SK-N-SH (cell line): ENCODE measurements around the gene ZNF622. TPM values are rescaled to one million over a fixed set of nuclear protein-coding genes. Genes with fewer than 3 reads are reported as not detected.

Experiments
- CTCF ChIA-PET: fragments of 300-600, 350-600 bp; formaldehyde crosslinking; extraction: SDS; loops from one replicate; lab custom pipeline; 2021; lab: Yijun Ruan, JAX
- POLR2A ChIA-PET: fragments of 350-600 bp; sonication (Branson Sonifier 250); formaldehyde crosslinking; extraction: SDS; loops from one replicate; lab custom pipeline; 2020; ENCODE audit warnings: antibody characterized with exemption, inconsistent platforms; lab: Yijun Ruan, JAX
- DNase-seq: peaks from one replicate; pipeline ENCODE4 v3.0.0; 2012
- H2AFZ ChIP-seq: fragments of 200-600 bp; sonication (generic); 2 replicates; pipeline ENCODE4 v1.8.1; 2016; ENCODE audit warnings: antibody characterized with exemption, mild to moderate bottlenecking, low read depth
- H3F3A ChIP-seq: fragments of 200-600 bp; sonication (generic); replicated peaks from 2 replicates; pipeline ENCODE3; 2016; ENCODE audit warnings: antibody characterized with exemption, mild to moderate bottlenecking; ENCODE audit not compliant: insufficient read depth
- H3K27ac ChIP-seq, 2 experiments: fragments of 200-500 bp in 1 of 2; fragments of 200-600 bp in 1 of 2; sonication (Bioruptor generic) in 1 of 2; sonication (generic), shearing (Covaris generic) in 1 of 2; 2 replicates each; pipeline versions ENCODE4 v1.5.1 to v1.6.1; 2014 to 2016; ENCODE audit warnings: low read depth in 2 of 2, inconsistent platforms in 1 of 2, low read length in 1 of 2, mild to moderate bottlenecking in 1 of 2, mixed read lengths in 1 of 2
- H3K27me3 ChIP-seq: fragments of 200-600 bp; sonication (generic), shearing (Covaris generic); 2 replicates; pipeline ENCODE4 v1.6.1; 2016; ENCODE audit warnings: mixed run types; ENCODE audit not compliant: insufficient read depth
- H3K36me3 ChIP-seq, 2 experiments: fragments of 200-500 bp in 1 of 2; fragments of 200-600 bp in 1 of 2; sonication (Bioruptor generic) in 1 of 2; sonication (generic) in 1 of 2; replicated peaks in 1 of 2; 2 replicates each; pipeline versions ENCODE3 to v1.5.1; 2014 to 2016; ENCODE audit warnings: low read length in 1 of 2, mild to moderate bottlenecking in 1 of 2; ENCODE audit not compliant: insufficient read depth in 2 of 2, control insufficient read depth in 1 of 2
- H3K4me1 ChIP-seq, 2 experiments: fragments of 200-500 bp in 1 of 2; fragments of 200-600 bp in 1 of 2; sonication (Bioruptor generic) in 1 of 2; sonication (generic), shearing (Covaris generic) in 1 of 2; 2 replicates each; pipeline versions ENCODE4 v1.5.1 to v1.6.1; 2014 to 2016; ENCODE audit warnings: low read depth in 1 of 2, low read length in 1 of 2, mixed run types in 1 of 2; ENCODE audit not compliant: insufficient read depth in 2 of 2, control insufficient read depth in 1 of 2
- H3K4me2 ChIP-seq: fragments of 200-600 bp; sonication (generic), shearing (Covaris generic); 2 replicates; pipeline ENCODE4 v1.6.1; 2017; ENCODE audit warnings: mixed run types
- H3K4me3 ChIP-seq, 2 experiments: fragments of 200-500 bp in 1 of 2; fragments of 200-600 bp in 1 of 2; sonication (Bioruptor generic) in 1 of 2; sonication (generic), shearing (Covaris generic) in 1 of 2; 2 replicates each; pipeline versions ENCODE4 v1.5.1 to v1.8.1; 2014 to 2016; ENCODE audit warnings: low read depth in 2 of 2, inconsistent platforms in 1 of 2, low read length in 1 of 2, mild to moderate bottlenecking in 1 of 2, mixed read lengths in 1 of 2, moderate library complexity in 1 of 2
- H3K79me2 ChIP-seq: fragments of 200-600 bp; sonication (generic); 2 replicates; pipeline ENCODE4 v1.8.1; 2017; ENCODE audit warnings: mild to moderate bottlenecking; ENCODE audit not compliant: insufficient read depth
- H3K9ac ChIP-seq: fragments of 200-600 bp; sonication (generic); 2 replicates; pipeline ENCODE4 v1.6.1; 2017; ENCODE audit warnings: mixed run types
- H3K9me2 ChIP-seq: fragments of 200-600 bp; sonication (generic); 2 replicates; pipeline ENCODE4 v1.6.1; 2017; ENCODE audit warnings: mixed run types
- H3K9me3 ChIP-seq: fragments of 200-600 bp; sonication (generic); 2 replicates; pipeline ENCODE4 v1.6.1; 2017; ENCODE audit warnings: mixed run types, mild to moderate bottlenecking, moderate library complexity
- H4K20me1 ChIP-seq: fragments of 200-600 bp; sonication (generic); 2 replicates; pipeline ENCODE4 v1.6.1; 2017; ENCODE audit warnings: mild to moderate bottlenecking, mixed run types; ENCODE audit not compliant: insufficient read depth
- CHD2 ChIP-seq: fragments of 150-350 bp; IDR thresholded peaks from 2 replicates; pipeline ENCODE4 v1.6.1; 2018; ENCODE audit warnings: low read length; ENCODE audit not compliant: partially characterized antibody
- ELF1 ChIP-seq: IDR thresholded peaks from 2 replicates; pipeline ENCODE4 v1.4.0; 2012
- EZH2phosphoT487 ChIP-seq: fragments of 200-600 bp; sonication (generic); IDR thresholded peaks from 2 replicates; pipeline ENCODE4 v1.6.1; 2017; ENCODE audit warnings: low read depth, mixed run types, mild to moderate bottlenecking, antibody characterized with exemption, moderate library complexity, borderline replicate concordance
- FOXJ3 ChIP-seq: sonication (generic); formaldehyde crosslinking; IDR thresholded peaks from 2 replicates; pipeline ENCODE4 v1.5.1; 2020; ENCODE audit warnings: mild to moderate bottlenecking, missing genetic modification reagents
- GABPA ChIP-seq: IDR thresholded peaks from 2 replicates; pipeline ENCODE4 v1.4.0; 2012; ENCODE audit warnings: low read depth, mild to moderate bottlenecking
- GATA2 ChIP-seq: sonication (generic); formaldehyde crosslinking; IDR thresholded peaks from 2 replicates; pipeline ENCODE4 v1.5.0; 2020; ENCODE audit warnings: mild to moderate bottlenecking, missing genetic modification reagents
- IRF3 ChIP-seq: fragments of 150-350 bp; IDR thresholded peaks from 2 replicates; pipeline ENCODE4 v1.6.1; 2016; ENCODE audit warnings: mild to moderate bottlenecking, low read depth, low read length
- JUND ChIP-seq: IDR thresholded peaks from 2 replicates; pipeline ENCODE4 v1.4.0; 2012
- MEF2A ChIP-seq: IDR thresholded peaks from 2 replicates; pipeline ENCODE4 v1.4.0; 2012; ENCODE audit warnings: low read depth, borderline replicate concordance
- NFIC ChIP-seq: IDR thresholded peaks from 2 replicates; pipeline ENCODE4 v1.4.0; 2012; ENCODE audit warnings: borderline replicate concordance
- NRF1 ChIP-seq: IDR thresholded peaks from 2 replicates; pipeline ENCODE4 v1.6.1; 2012; ENCODE audit warnings: low read depth, mild to moderate bottlenecking, low read length
- PBX3 ChIP-seq: IDR thresholded peaks from 2 replicates; pipeline ENCODE4; 2012
- POLR2AphosphoS5 ChIP-seq: IDR thresholded peaks from 2 replicates; pipeline ENCODE4 v1.6.1; 2012; ENCODE audit warnings: low read depth, low read length
- RCOR1 ChIP-seq: fragments of 150-350 bp; IDR thresholded peaks from 2 replicates; pipeline ENCODE4 v1.6.1; 2017; ENCODE audit warnings: antibody characterized with exemption, low read length
- REST ChIP-seq: IDR thresholded peaks from 2 replicates; pipeline ENCODE4 v1.6.1; 2012; ENCODE audit warnings: mild to moderate bottlenecking, low read depth, low read length, moderate library complexity
- RFX5 ChIP-seq: IDR thresholded peaks from 2 replicates; pipeline ENCODE4 v1.6.1; 2012; ENCODE audit warnings: mild to moderate bottlenecking, improper control_type of control experiment, low read length
- RXRA ChIP-seq: IDR thresholded peaks from 2 replicates; pipeline ENCODE4 v1.4.0; 2012; ENCODE audit warnings: low read depth, mild to moderate bottlenecking, borderline replicate concordance
- SIN3A ChIP-seq: IDR thresholded peaks from 2 replicates; pipeline ENCODE4 v1.6.1; 2012; ENCODE audit warnings: low read depth, mild to moderate bottlenecking, low read length, moderate library complexity, borderline replicate concordance
- SMC3 ChIP-seq: IDR thresholded peaks from 2 replicates; pipeline ENCODE4 v1.6.1; 2012; ENCODE audit warnings: low read depth, low read length, improper control_type of control experiment
- TCF12 ChIP-seq: IDR thresholded peaks from 2 replicates; pipeline ENCODE4 v1.4.0; 2012
- TEAD4 ChIP-seq: IDR thresholded peaks from 2 replicates; pipeline ENCODE4 v1.4.0; 2012; ENCODE audit warnings: mild to moderate bottlenecking, borderline replicate concordance; ENCODE audit not compliant: insufficient read depth
- USF1 ChIP-seq: IDR thresholded peaks from 2 replicates; pipeline ENCODE4 v1.4.0; 2012; ENCODE audit warnings: low read depth, borderline replicate concordance
- USF2 ChIP-seq: fragments of 150-350 bp; IDR thresholded peaks from 2 replicates; pipeline ENCODE4 v1.6.1; 2017; ENCODE audit warnings: antibody characterized with exemption, low read length, low read depth, borderline replicate concordance
- YY1 ChIP-seq: IDR thresholded peaks from 2 replicates; pipeline ENCODE4 v1.4.0; 2012; ENCODE audit warnings: low read depth, mild to moderate bottlenecking
- ZBTB33 ChIP-seq: IDR thresholded peaks from 2 replicates; pipeline ENCODE4 v1.4.0; 2012; ENCODE audit warnings: low read depth, borderline replicate concordance
- WGBS: methylation state at CpG from one replicate; pipeline ENCODE4 v1.1.6; 2017; ENCODE audit warnings: low lambda C conversion rate; 5-methylcytosine and 5-hydroxymethylcytosine counted together
- polyA plus RNA-seq, 3 experiments: library from polyadenylated mRNA; depleted of rRNA; stranded (reverse); fragments of >200 nt; gene quantifications; 2 replicates each; pipeline ENCODE4 v1.2.3, GENCODE V29; 2012

The ZNF622 gene
- polyA plus RNA-seq, 1 of the 3 experiments (the other 2 are of a cell fraction) = 20.0 TPM

- H3K4me2 ChIP-seq = no peak overlapping the region
- H3K4me1 ChIP-seq = peaks cover 0 to 14% of the 10 kb centered on the region in 2 experiments; a peak in 2 of 4 replicates
- peak; percentile 77 for DNase-seq
- CTCF ChIA-PET = interaction anchor here (0.6 to 2.4 kb wide), 8 partner anchors 9 to 258 kb away, joined by 3 to 14 read pairs (median 4); no protein-coding TSS in a partner anchor
- H3K79me2 ChIP-seq = no peaks in the 10 kb centered on the region
- H4K20me1 ChIP-seq = no peaks in the 10 kb centered on the region
- no peak overlapping the region for H3K9ac ChIP-seq
- no peaks in the 10 kb centered on the region for H3F3A ChIP-seq
- no peaks in the 10 kb centered on the region for H3K36me3 ChIP-seq
- H3K27ac ChIP-seq = peak overlapping the region in 1 of 2 experiments; percentile 99; a peak in 2 of 4 replicates
- H3K4me3 ChIP-seq = no peak overlapping the region
- H3K27me3 ChIP-seq = no peaks in the 10 kb centered on the region; the same call in 1 of the 2 replicates
- no peaks in the 10 kb centered on the region for H3K9me3 ChIP-seq
- H3K9me2 ChIP-seq = no peaks in the 10 kb centered on the region
- POLR2A ChIA-PET = interaction anchor here (1.0 to 1.3 kb wide), 4 partner anchors 26 to 393 kb away, joined by 3 to 9 read pairs (median 3); partner anchors contain the start of gene MARCHF11
- no peak overlapping the region for H2AFZ ChIP-seq
- WGBS = 13% methylated on average over 4 of the region's 4 CpGs
- no peak for TF ChIP-seq YY1
- TF ChIP-seq CHD2 = peak; percentile 94
- TF ChIP-seq GATA2 (CRISPR knock-in tag) = peak; percentile 99
- TF ChIP-seq RFX5 = no peak
- TF ChIP-seq ELF1 = no peak
- peak; percentile 72 for TF ChIP-seq TCF12
- no peak for TF ChIP-seq GABPA
- no peak for TF ChIP-seq USF2
- TF ChIP-seq RXRA = no peak
- 0 out of 2 replicates have a peak, but pooled peaks have one; percentile 12 for TF ChIP-seq PBX3
- no peak for TF ChIP-seq ZBTB33
- no peak for TF ChIP-seq JUND
- TF ChIP-seq NFIC = no peak
- TF ChIP-seq REST = no peak
- TF ChIP-seq POLR2AphosphoS5 = peak; percentile 73
- TF ChIP-seq NRF1 = no peak
- TF ChIP-seq TEAD4 = peak; percentile 78
- peak; percentile 97 for TF ChIP-seq FOXJ3 (CRISPR knock-in tag)
- TF ChIP-seq IRF3 = no peak
- no peak for TF ChIP-seq SIN3A
- no peak for TF ChIP-seq MEF2A
- no peak for TF ChIP-seq EZH2phosphoT487
- no peak for TF ChIP-seq SMC3
- TF ChIP-seq USF1 = no peak
- peak; percentile 100 for TF ChIP-seq RCOR1
These were observed 47.1 kb downstream of the ZNF622 start for GRCh38 chr5:16418471-16418922.
